Measurements from ENCODE around the gene ARHGAP8.
"Not testable (repeated sequence)": the region's sequence is repeated elsewhere in the genome, so short reads cannot be mapped to it uniquely, and the experiment has no call there.

The ARHGAP8 gene

DNA sequence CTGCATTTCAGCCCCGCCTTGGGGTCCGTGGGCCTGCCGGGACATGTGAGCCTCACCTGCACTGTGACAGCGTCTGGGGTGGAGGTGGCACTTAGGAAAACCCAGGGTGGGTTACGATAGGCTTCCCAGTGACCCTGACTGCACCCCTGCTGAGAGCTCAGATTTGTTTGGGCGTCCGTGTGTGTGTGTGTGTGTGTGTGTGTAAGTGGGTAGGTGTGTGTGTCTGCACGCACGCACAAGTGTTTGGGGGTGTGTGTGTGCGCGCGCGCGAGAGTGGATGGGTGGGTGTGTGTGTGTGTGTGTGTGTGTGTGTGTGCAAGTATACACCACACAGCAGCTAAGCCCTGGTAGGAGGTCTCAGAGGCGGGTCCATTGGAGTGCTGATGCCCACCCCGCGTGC, 12.1 kb upstream of the ARHGAP8 start:
- no peak for DNase-seq

DNA sequence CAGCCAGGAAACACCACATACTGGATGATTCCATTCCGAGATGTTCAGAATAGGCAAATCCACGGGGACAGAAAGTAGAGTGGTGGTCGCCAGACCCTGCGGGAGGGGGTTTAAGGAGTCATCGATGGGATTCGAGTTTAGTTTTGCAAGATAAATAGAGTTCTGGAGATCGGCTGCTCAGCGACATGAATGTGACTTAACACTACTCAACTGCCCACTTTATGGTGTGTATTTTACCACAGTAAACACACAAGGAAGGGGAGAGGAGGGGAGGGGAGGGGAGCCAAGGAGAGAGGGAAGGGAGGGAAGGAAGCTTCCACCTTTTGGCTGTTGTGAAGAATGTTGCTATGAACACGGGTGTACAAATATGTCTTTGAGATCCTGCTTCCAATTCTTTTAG, 10.4 kb upstream of the ARHGAP8 start:
- no peak for DNase-seq

- DNase-seq, result no peak
Measured at GRCh38 chr22:44743247-44743646, 9.1 kb upstream of the ARHGAP8 start.

- no peak for DNase-seq
Measured at GRCh38 chr22:44743804-44744211, 8.6 kb upstream of the ARHGAP8 start.

- no peak for DNase-seq
Measured at GRCh38 chr22:44745853-44746789, 6.3 kb upstream of the ARHGAP8 start.

- DNase-seq, result not testable (repeated sequence)
Measured at GRCh38 chr22:44747784-44748127, 4.6 kb upstream of the ARHGAP8 start.

- DNase-seq, result no peak
Measured at GRCh38 chr22:44748524-44748923, 3.9 kb upstream of the ARHGAP8 start.

GRCh38 chr22:44750481-44750880, 1.9 kb upstream of the ARHGAP8 start:
- DNase-seq, result no peak

DNA sequence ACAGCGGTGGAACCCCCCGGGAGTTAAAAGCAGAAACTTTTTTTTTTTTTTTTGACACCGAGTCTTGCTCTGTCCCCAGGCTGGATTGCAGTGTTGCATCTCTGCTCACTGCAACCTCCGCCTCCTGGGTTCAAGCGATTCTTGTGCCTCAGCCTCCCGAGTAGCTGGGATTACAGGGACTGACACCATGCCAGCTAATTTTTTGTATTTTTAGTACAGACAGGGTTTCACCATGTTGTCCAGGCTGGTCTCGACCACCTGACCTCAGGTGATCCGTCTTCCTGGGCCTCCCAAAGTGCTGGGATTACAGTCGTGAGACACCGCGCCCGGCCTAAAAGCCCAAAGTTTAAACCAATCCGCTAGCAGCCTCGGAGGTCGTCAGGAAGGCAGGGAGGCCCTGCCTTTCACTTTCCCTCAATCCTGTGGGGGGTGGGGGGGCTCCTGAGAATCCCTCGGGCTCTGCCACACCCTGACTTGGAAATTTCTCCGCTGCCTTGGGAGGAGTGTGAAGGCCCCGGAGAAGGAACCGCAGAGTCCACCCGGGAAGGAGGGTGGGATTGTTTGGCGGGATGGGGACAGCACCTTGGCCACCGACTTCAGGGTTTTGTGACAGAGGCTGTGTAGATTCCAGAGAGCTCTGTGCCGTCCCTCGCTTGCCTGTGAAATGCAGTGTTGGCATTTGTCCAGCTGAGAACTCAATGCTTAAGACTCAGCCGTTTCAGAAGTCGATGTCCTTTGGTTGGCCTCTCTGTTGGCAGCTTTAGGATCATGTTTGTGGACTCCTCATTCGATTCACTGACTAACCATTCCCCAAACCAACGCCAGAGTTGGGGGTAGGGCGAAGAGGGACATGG, 1.0 kb downstream of the ARHGAP8 start:
- DNase-seq, result no peak

- DNase-seq, result no peak
Measured at GRCh38 chr22:44754998-44755397, 2.6 kb downstream of the ARHGAP8 start.

GRCh38 chr22:44755417-44755816, 3.0 kb downstream of the ARHGAP8 start:
- DNase-seq, result no peak

DNA sequence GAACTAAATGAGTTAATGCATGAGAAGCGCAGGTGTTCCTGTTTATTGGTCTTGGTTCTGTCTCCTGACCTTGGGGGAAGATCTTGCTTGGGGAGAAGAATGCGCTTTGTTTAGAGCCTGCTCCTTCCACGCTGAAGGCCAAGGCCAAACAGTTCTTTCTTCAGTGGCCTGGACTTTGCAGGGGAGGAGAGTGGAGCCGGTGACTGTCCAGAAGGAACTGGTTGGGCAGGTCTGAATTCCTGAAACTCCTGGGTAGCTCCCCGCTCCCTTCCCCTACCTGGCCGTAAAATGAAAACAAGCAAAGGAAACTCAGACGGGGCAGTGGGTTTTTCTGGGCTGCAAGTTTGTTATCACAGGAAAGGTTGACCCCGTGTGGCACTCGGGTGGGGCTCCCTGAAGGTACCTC, 3.6 kb downstream of the ARHGAP8 start:
- no peak for DNase-seq

GRCh38 chr22:44758344-44758973, 6.1 kb downstream of the ARHGAP8 start:
- no peak for DNase-seq

GRCh38 chr22:44759001-44759400, 6.6 kb downstream of the ARHGAP8 start:
- no peak for DNase-seq

DNA sequence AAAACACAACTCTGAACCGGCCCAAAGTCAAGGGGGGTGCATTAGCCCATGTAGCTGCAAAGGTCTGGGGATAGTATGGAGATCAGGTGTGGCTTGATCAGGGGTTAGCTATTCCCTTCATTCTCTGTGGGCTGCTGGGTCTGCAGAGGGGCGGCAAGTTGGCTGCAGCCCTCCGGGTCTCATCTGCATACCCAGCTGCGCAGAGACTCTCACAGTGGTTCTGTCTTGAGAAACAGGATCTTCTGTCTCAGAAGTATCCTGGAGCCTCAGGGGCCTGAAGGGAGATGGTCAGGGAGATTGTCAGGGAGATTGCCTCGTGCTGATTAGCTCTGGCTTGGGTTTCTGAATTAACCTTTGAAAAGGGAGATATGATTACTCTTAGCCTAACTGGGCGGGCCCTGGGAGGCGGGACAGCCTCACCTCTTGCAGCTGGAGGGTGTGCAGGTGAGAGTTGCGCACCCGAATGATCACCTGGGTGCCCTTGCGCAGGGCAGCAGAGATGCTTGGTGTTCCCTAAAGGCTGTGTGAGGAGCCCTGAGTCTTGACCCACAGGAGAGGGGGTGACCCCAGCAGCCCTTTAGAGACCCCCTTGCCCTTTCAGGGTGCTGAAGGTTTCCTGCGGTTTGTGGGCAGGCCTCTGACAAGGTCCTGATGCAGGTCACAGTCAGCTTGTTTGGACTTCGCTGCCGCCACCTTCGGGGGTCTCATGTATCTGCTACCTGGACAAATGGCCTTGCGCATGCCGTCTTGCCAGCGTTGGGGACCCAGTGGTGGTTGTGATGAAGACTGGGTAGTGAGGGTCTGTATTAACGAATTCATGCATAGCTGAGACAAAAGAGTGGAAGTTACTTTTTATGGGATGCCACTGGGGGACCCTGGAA, 7.3 kb downstream of the ARHGAP8 start:
- DNase-seq, result no peak

DNA sequence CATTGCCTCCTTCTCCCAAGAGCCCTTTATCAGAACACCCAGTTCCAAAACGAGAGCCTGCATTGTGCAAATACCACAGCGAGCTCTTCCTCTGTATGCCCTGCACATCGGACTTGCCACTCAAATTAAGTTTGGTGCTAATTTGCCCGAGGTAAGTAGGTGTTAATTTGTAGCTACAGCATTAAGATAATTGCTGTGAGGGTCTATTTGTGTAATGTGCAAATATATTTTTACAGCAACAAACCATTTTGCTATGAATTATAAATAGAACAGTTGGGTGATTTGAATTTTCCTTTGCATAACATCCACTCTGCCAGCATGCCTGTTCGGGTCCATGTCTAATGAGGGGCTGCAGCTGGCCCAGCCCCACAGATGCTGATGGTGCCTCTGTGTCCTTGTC, 8.1 kb downstream of the ARHGAP8 start:
- DNase-seq, result no peak

DNA sequence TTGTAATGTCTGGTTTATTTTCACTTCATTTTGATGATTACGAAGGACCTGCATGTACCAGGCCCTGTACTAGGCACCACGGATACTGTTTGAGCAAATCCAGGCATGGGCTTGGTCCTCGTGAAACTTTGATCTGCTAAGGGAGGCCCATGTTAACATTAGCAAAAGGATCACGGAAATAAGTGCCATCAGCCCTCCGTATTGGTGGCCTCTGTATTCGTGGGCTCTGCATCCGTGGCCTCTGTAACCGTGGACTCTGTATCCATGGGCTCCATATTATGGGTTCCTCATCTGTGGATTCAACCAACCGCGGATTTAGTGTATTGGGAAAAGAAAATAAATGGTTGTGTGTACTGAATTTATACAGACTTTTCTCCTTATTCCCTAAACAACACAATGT, 8.7 kb downstream of the ARHGAP8 start:
- DNase-seq, result no peak

- no peak for DNase-seq
Measured at GRCh38 chr22:44764373-44764772, 12.0 kb downstream of the ARHGAP8 start.

DNA sequence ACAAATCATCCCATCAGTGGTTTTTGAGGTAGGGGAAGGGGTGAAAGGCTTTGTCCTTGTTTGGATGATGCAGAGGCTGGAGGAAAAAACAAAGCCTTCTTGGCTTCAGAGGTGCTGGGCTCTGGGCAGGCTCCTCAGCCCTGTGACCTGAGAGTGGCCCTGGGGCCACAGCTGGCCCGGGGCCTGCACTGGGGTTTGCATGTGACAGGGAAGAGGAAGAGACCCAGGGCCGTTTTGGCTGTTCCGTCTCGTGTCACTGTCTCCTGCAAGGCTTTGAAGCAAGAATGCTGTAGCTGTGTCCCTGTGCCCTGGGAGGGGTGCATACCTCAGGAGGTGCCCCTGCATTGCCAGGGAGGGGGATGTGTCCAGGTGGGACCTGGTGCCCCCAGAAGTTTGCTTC, 12.6 kb downstream of the ARHGAP8 start:
- no peak for DNase-seq

GRCh38 chr22:44765571-44766285, 13.4 kb downstream of the ARHGAP8 start:
- no peak for DNase-seq

GRCh38 chr22:44773082-44773481, 20.7 kb downstream of the ARHGAP8 start:
- no peak for DNase-seq

DNA sequence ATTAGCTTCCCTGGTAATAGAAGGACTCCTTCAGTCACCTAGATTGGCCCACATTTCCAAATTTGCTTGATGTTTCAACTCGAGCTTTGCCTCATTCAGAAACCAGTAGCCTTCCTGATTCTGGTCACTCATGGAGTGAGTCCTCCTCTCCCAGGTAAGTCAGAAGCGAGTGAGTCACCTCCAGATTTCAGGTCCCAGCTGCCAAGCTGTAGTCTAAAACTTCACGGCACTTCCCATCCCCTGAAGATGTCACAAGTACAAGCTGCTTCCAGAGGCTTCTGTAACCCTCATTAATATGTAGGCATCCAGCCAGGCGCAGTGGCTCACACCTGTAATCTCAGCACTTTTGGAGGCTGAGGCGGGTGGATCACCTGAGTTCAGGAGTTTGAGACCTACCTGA, 23.5 kb downstream of the ARHGAP8 start:
- no peak for DNase-seq
